PC-3 (cell line): ENCODE results near the gene APOBR. TPM values are rescaled to one million over a fixed set of nuclear protein-coding genes. Genes with fewer than 3 reads are reported as not detected.

ENCODE experiments used
- ATAC-seq: fragments of 200-7000 bp; cut with Tn5 transposase; 2 replicates; pipeline ENCODE4 v1.9.1; 2020; ENCODE audit warnings: mild to moderate bottlenecking, moderate library complexity
- BruUV-seq: library from RNA; stranded (reverse); fragments of 400-500 nt; replicated peaks from 2 replicates; lab custom pipeline; 2021; lab: Mats Ljungman, UMichigan
- CTCF ChIA-PET: fragments of 300-600 bp; sonication (Branson Sonifier 250); formaldehyde crosslinking; loops from one replicate; lab custom pipeline; 2022; ENCODE audit warnings: antibody characterized with exemption; lab: Charles Lee
- POLR2A ChIA-PET: fragments of 300-600 bp; sonication (Branson Sonifier 250); formaldehyde crosslinking; loops from one replicate; lab custom pipeline; 2022; ENCODE audit warnings: antibody characterized with exemption; ENCODE audit not compliant: unreplicated experiment; lab: Charles Lee
- DNase-seq: peaks from one replicate; pipeline ENCODE4 v3.0.0-alpha.2; 2015
- H2AFZ ChIP-seq: fragments of 300-600 bp; sonication (generic); 2 replicates; pipeline ENCODE4 v1.6.0; 2016; ENCODE audit warnings: antibody characterized with exemption, low read length
- H3F3A ChIP-seq: fragments of 300-600 bp; sonication (generic); one replicate; pipeline ENCODE4 v1.6.0; 2017; ENCODE audit warnings: antibody characterized with exemption, low read length, control low read depth, mild to moderate bottlenecking; ENCODE audit not compliant: unreplicated experiment
- H3K27ac ChIP-seq: fragments of 300-600 bp; sonication (generic); 2 replicates; pipeline ENCODE4 v1.5.1; 2016; ENCODE audit warnings: mild to moderate bottlenecking, low read length
- H3K27me3 ChIP-seq: fragments of 300-600 bp; sonication (generic); 2 replicates; pipeline ENCODE4 v1.6.1; 2016; ENCODE audit warnings: low read length, mixed read lengths
- H3K36me3 ChIP-seq: fragments of 300-600 bp; sonication (generic); 2 replicates; pipeline ENCODE4 v1.6.1; 2016; ENCODE audit warnings: low read depth, mixed run types, low read length, mixed read lengths
- H3K4me1 ChIP-seq: fragments of 300-600 bp; sonication (generic); 2 replicates; pipeline ENCODE4 v1.5.1; 2016; ENCODE audit warnings: low read length; ENCODE audit not compliant: insufficient read depth
- H3K4me2 ChIP-seq: fragments of 300-600 bp; sonication (generic); 2 replicates; pipeline ENCODE4 v1.6.0; 2016; ENCODE audit warnings: low read length
- H3K4me3 ChIP-seq: fragments of 300-600 bp; sonication (generic); 2 replicates; pipeline ENCODE4 v1.5.1; 2016; ENCODE audit warnings: mild to moderate bottlenecking, low read length, mixed read lengths
- H3K79me2 ChIP-seq: fragments of 300-600 bp; sonication (generic); 2 replicates; pipeline ENCODE4 v1.6.1; 2017; ENCODE audit warnings: low read length, mixed read lengths
- H3K9ac ChIP-seq: fragments of 300-600 bp; sonication (generic); 2 replicates; pipeline ENCODE4 v1.6.0; 2016; ENCODE audit warnings: mild to moderate bottlenecking, low read length
- H3K9me2 ChIP-seq: fragments of 300-600 bp; sonication (generic); replicated peaks from 2 replicates; pipeline ENCODE4 v1.6.1; 2016; ENCODE audit warnings: mixed run types, low read length, mixed read lengths
- H3K9me3 ChIP-seq: fragments of 300-600 bp; sonication (generic); 2 replicates; pipeline ENCODE4 v1.6.1; 2016; ENCODE audit warnings: low read length, mixed read lengths
- H4K20me1 ChIP-seq: fragments of 300-600 bp; sonication (generic); 2 replicates; pipeline ENCODE4 v1.6.1; 2016; ENCODE audit warnings: low read length, mixed read lengths
- CTCF ChIP-seq: fragments of 300-600 bp; sonication (generic); conservative IDR thresholded peaks from 2 replicates; pipeline ENCODE4 v1.5.1; 2017; ENCODE audit warnings: antibody characterized with exemption, low read depth, mild to moderate bottlenecking, low read length
- EZH2 ChIP-seq: fragments of 300-600 bp; sonication (generic); IDR thresholded peaks from one replicate; pipeline ENCODE4 v1.6.1; 2017; ENCODE audit warnings: antibody characterized with exemption, mild to moderate bottlenecking, low read length; ENCODE audit not compliant: unreplicated experiment
- EZH2phosphoT487 ChIP-seq: fragments of 300-600 bp; sonication (generic); IDR thresholded peaks from 2 replicates; pipeline ENCODE4 v1.6.1; 2018; ENCODE audit warnings: mild to moderate bottlenecking, antibody characterized with exemption, low read length, borderline replicate concordance
- intact Hi-C: fragments of 100-400 bp; cut with micrococcal nuclease; formaldehyde crosslinking; loops from 2 replicates; pipeline ENCODE4 v1.9.0; 2023
- total RNA-seq: library from RNA; depleted of rRNA; stranded (reverse); fragments of >200 nt; gene quantifications from 2 replicates; pipeline ENCODE4 v1.2.3, GENCODE V29; 2014

APOBR gene
- total RNA-seq, 1 experiment from 2014 or later: 0.04 TPM

GRCh38 chr16:28538733-28539596 lies 44.5 kb downstream of the APOBR start, which contains the start of gene NUPR1:
Gene NUPR1, minus strand, starts transcription at chr16:28538974. Its CDS starts 67 bp downstream, at chr16:28538907.
- peak within 1 kb of the TSS; percentile 79 for H3K4me2 ChIP-seq
- H3K27ac ChIP-seq: peak within 1 kb of the TSS; percentile 20
- intact Hi-C loops: no loop called here
- no peaks in the 10 kb centered on the region for H3F3A ChIP-seq
- H3K9ac ChIP-seq: peak within 1 kb of the TSS; percentile 55
- H3K36me3 ChIP-seq: no peaks in the 10 kb centered on the region
- peak within 1 kb of the TSS; percentile 80 for H2AFZ ChIP-seq
- peaks cover 15% of the 10 kb centered on the region for H3K4me1 ChIP-seq
- TSS peak; percentile 85 for BruUV-seq
- H3K9me3 ChIP-seq: no peaks in the 10 kb centered on the region
- CTCF ChIA-PET: no interaction called here
- POLR2A ChIA-PET: no interaction called here
- DNase-seq (peak; percentile 93), ATAC-seq (peak; percentile 97)
- H3K27me3 ChIP-seq: no peaks in the 10 kb centered on the region
- no peaks in the 10 kb centered on the region for H3K9me2 ChIP-seq
- no peak for TF ChIP-seq EZH2
- TF ChIP-seq EZH2phosphoT487: no peak
- no peak for TF ChIP-seq CTCF
- peak within 1 kb of the TSS; percentile 54 for H3K4me3 ChIP-seq
- no peaks in the 10 kb centered on the region for H4K20me1 ChIP-seq
- H3K79me2 ChIP-seq: peaks cover 9% of the 10 kb centered on the region; the same call in 1 of the 2 replicates

GRCh38 chr16:28540346-28540745 lies 45.9 kb downstream of the APOBR start:
- no peaks in the 10 kb centered on the region for H4K20me1 ChIP-seq
- peaks cover 15% of the 10 kb centered on the region for H3K4me1 ChIP-seq
- no peaks in the 10 kb centered on the region for H3K9me2 ChIP-seq
- H3K4me2 ChIP-seq: no peak overlapping the region
- no peaks in the 10 kb centered on the region for H3K36me3 ChIP-seq
- no peak overlapping the region for H3K27ac ChIP-seq
- no peak overlapping the region for H2AFZ ChIP-seq
- intact Hi-C loops: no loop called here
- H3K9ac ChIP-seq: no peak overlapping the region
- peaks cover 9% of the 10 kb centered on the region; the same call in 1 of the 2 replicates for H3K79me2 ChIP-seq
- DNase-seq: no peak
- ATAC-seq: no peak
- BruUV-seq: no TSS peak
- H3K9me3 ChIP-seq: no peaks in the 10 kb centered on the region
- CTCF ChIA-PET: no interaction called here
- H3F3A ChIP-seq: no peaks in the 10 kb centered on the region
- H3K4me3 ChIP-seq: no peak overlapping the region
- POLR2A ChIA-PET: no interaction called here
- no peak for TF ChIP-seq EZH2
- no peaks in the 10 kb centered on the region for H3K27me3 ChIP-seq

- no peaks in the 10 kb centered on the region for H4K20me1 ChIP-seq
- POLR2A ChIA-PET: no interaction called here
- CTCF ChIA-PET: no interaction called here
- H3K27me3 ChIP-seq: no peaks in the 10 kb centered on the region
- H3K9me3 ChIP-seq: no peaks in the 10 kb centered on the region
- no TSS peak for BruUV-seq
- no peak overlapping the region for H3K27ac ChIP-seq
- TF ChIP-seq CTCF (no peak), EZH2phosphoT487 (no peak), EZH2 (no peak)
- H3K9me2 ChIP-seq: no peaks in the 10 kb centered on the region
- ATAC-seq (no peak), DNase-seq (no peak)
- H3K4me3 ChIP-seq: no peak overlapping the region
- intact Hi-C loops: no loop called here
- H3K4me1 ChIP-seq: peaks cover 15% of the 10 kb centered on the region
- H3K79me2 ChIP-seq: peaks cover 9% of the 10 kb centered on the region; the same call in 1 of the 2 replicates
- H3K4me2 ChIP-seq: no peak overlapping the region
- H3K36me3 ChIP-seq: no peaks in the 10 kb centered on the region
- H3K9ac ChIP-seq: no peak overlapping the region
- no peaks in the 10 kb centered on the region for H3F3A ChIP-seq
- H2AFZ ChIP-seq: no peak overlapping the region
Measured at GRCh38 chr16:28542646-28543045, 48.2 kb downstream of the APOBR start.
